ENCODE measurements around the gene PPHLN1.

The PPHLN1 gene

GRCh38 chr12:42325653-42326474, at the start of gene PPHLN1, which contains the start of gene ZCRB1:
PPHLN1 (plus strand) TSS chr12:42326167; CDS start chr12:42335903, 9,736 bp downstream.
ZCRB1 (minus strand) TSS chr12:42326094; CDS start chr12:42324102, 1,992 bp downstream.
- peak; percentile 69 for DNase-seq (ENCODE audit: low spot score)

DNA sequence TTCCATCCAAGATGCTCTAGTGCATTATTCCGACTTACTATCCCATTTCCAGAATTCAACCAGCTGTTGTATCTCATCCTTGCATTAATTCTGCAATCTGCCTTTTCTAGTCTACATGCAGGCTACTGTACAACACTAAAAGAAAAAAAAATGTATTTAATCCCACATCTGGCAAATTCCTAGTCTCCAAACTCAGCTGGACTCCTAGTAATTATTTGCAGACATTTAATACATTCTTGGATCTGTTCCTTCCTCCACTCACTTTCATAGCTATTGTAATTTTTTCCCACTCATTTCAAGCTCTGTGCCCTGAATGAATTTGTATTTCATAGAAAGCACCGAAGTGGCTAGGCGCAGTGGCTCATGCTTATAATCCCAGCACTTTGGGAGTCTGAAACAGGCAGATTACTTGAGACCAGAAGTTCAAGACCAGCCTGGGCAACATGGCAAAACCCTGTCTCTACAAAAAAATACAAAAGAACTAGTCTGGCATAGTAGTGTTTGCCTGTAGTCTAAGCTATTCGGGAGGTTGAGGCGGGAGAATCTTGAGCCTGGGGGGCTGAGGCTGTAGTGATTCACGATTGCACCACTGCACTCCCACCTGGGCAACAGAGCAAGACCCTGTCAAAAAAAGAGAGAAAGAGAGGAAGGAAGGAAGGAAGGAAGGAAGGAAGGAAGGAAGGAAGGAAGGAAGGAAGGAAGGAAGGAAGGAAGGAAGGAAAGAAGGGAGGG, 48.4 kb upstream of the PPHLN1 start:
- no peak for DNase-seq (ENCODE audit: low spot score)

DNA sequence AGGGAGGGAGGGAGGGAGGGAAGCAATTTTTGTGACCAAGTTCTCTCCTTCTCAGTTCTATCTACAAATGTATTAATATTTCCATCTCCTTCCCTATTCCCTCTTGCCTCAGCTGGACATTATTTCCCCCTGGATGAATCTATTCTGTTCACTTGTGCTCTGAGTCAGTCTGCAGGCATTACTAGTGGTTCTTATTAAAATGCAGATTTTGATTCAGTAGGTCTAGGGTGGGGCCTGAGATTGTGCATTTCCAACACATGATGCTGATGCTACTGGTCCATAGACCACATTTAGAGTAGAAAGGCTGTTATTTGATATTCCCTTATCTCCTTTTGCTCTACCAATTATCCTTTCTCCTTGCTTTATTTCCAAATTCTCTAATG, 47.8 kb upstream of the PPHLN1 start:
- DNase-seq (ENCODE audit: low spot score): no peak

DNA sequence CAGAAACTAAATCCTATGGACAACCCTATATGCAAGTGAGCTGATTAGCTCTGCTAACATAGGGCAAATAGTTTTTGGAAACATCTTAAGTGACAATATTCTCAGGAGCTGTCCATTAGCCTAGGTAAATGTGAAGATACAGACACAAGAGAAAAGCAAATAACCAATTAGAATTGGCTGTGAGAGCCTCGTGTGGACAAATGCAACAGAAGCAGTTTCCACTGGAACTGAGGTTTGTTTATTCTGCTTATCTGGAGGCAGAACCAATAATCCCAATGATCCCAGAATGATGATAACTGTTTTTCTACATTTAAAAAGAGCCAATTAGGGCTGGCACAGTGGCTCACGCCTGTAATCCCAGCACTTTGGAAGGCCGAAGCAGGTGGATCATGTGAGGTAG, 44.7 kb upstream of the PPHLN1 start:
- DNase-seq (ENCODE audit: low spot score): peak; percentile 71

DNA sequence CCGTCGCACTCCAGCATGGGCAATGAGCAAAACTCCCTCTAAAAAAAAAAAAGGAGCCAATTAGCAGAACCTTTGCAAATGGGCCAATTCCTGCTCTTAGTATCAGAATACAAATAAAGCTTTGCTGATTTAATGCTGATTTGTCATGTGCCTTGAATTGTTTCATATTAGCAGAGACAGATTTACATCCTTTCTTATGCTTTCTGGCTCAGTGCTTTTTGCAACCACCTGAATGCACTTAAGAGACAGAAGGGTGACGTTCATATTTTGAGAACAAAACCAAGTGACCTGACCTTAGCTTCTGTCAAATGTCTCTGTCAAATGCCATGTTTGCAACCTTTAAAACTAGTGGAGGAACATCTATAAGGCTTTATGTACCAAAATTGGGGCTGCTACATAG, 44.1 kb upstream of the PPHLN1 start:
- no peak for DNase-seq (ENCODE audit: low spot score)

DNA sequence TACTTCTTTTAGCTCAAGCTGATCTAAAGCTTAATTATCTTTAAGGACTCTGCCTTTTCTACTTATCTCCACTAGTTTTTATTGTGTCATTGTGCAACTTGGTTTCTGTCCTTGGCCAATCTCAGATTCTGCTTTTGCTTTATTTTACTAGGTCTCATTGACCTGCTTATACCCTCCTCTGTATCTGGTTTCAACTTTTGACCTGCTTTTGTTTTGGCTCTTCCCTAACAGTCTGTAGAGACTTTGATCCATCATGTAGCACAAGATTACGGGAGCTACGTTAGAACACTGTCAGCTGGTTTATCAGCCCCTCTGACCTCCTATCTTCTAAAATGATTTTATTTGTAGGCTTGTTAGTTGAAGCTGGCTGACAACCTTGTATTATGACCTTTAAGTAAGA, 43.7 kb upstream of the PPHLN1 start:
- peak; percentile 71 for DNase-seq (ENCODE audit: low spot score)

DNA sequence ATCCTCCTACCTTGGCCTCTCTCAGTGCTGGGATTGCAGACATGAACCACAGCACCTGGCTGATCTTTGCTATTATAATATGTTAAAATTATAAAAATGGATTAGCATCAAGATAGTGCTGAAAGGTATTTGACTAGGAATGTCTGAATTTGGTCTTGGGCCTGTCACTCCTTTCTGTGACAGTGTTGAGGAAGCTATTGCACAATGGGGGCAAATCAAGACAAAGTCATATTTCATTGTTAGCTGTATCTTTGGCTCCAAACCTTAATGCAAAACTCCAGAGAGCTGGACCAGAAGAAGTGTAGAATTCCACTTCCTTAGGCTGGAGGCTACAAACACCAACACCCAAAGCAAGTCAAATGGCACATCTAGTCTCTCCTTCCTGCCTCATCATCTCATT, 42.2 kb upstream of the PPHLN1 start:
- DNase-seq (ENCODE audit: low spot score): no peak

DNA sequence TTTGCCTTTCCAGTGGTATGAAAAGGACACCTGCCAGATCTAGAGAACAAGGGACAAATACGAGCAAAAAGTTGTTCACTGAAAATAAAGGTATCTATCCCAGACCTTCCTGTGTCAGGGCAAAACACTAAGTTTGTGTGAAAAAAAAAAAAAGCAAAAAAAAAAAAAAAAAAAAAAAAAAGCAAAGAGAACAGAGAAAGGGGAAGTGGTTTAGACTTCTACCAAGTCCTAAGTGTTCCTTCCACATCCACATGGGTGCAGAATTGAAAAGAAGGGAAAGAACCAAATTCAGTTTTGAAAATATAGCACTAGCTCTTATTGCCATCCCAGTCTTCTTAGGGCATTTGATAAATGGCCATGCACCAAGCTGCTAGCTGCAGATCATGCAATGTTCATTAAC, 41.8 kb upstream of the PPHLN1 start:
- no peak for DNase-seq (ENCODE audit: low spot score)

GRCh38 chr12:42284876-42285275, 41.1 kb upstream of the PPHLN1 start:
- DNase-seq (ENCODE audit: low spot score): no peak

GRCh38 chr12:42285431-42285830, 40.5 kb upstream of the PPHLN1 start:
- DNase-seq (ENCODE audit: low spot score): no peak

- no peak for DNase-seq (ENCODE audit: low spot score)
Measured at GRCh38 chr12:42286741-42287140, 39.2 kb upstream of the PPHLN1 start.

- DNase-seq (ENCODE audit: low spot score): no peak
Measured at GRCh38 chr12:42288544-42288943, 37.4 kb upstream of the PPHLN1 start.

DNA sequence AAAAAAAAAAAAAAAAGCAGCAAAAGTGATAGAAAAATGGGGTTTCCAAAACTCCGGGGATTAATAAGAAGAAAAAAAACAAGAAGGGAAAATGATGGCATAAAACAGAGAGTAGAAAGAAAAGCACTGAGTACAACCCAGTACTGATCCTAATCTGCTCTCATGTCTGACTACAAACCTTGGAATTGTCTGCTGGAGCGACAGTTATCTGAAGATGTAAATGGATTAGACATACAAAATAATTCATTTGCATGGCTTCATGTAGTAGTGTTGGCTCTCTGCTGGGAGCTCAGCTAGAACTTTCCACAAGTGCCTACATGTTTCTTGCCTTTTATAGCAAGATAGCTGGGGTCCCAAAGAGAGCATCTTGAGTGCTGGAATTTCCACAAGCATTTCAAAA, 34.3 kb upstream of the PPHLN1 start:
- no peak for DNase-seq (ENCODE audit: low spot score)

DNA sequence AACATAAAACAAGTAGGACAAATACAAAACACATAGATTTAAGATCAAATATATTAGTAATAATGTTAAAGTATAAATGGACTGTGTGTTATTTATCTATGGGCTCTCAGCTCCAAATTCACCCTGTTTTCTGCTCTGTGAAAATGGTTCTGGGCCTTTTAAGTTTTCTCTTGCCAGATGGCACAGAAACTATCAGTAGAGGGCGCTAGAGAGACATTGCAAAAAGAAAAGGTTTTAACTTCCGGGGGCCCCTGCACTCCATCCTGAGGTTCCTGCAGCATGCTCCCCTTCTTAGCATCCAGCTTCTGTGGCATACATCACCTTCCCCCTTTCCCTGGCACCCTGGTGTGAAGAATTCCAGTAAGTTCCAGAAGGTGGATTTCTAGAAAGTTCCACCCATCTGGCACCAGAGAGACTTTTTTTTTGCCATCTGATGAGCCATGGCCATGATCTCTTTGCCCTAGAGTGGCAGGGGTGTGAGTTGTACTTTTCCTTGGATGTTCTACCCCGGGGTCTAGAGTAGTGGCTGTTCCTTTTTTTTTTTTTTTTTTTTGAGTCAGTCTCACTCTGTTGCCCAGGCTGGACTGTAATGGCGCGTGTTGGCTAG, 29.4 kb upstream of the PPHLN1 start:
- DNase-seq (ENCODE audit: low spot score): no peak

DNA sequence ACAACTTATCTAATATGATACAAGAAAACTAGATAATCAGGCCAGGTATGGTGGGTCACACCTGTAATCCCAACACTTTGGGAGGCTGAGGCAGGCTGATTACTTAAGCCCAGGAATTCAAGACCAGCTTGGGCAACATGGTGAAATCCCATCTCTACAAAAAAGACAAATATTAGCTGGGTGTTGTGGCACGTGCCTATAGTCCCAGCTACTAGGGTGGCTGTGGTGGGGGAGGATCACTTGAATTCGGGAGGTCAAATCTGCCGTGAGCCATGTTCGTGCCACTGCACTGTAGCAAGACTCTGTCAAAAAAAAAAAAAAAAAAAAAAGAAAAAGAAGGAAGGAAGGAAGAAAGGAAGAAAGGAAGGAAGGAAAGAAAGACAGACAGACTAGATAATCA, 27.1 kb upstream of the PPHLN1 start:
- DNase-seq (ENCODE audit: low spot score): no peak

GRCh38 chr12:42299392-42300308, 26.3 kb upstream of the PPHLN1 start:
- no peak for DNase-seq (ENCODE audit: low spot score)

- no peak for DNase-seq (ENCODE audit: low spot score)
Measured at GRCh38 chr12:42306297-42306696, 19.7 kb upstream of the PPHLN1 start.

GRCh38 chr12:42308390-42308789, 17.6 kb upstream of the PPHLN1 start:
- DNase-seq (ENCODE audit: low spot score): no peak

GRCh38 chr12:42309996-42310395, 16.0 kb upstream of the PPHLN1 start:
- no peak for DNase-seq (ENCODE audit: low spot score)

- no peak for DNase-seq (ENCODE audit: low spot score)
Measured at GRCh38 chr12:42315108-42315507, 10.9 kb upstream of the PPHLN1 start.

DNA sequence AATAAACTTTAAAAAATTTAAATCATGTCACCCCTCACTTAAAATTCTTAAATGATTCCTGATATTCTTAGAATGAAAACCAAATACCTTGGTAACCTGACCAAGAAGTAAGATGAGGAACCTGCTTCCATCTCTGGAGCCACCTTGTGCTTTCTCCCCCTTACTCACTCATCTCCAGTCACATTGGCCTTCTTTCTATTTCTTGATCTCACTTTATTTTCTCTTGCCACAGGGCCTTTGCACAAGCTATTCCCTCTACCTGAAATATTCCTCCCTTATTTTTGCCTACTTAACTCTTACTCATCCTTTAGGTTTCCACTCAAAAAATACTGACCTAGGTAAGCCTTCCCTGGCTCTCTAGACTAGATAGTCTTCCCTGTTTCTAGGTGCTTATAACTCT, 5.2 kb upstream of the PPHLN1 start:
- DNase-seq (ENCODE audit: low spot score): no peak

DNA sequence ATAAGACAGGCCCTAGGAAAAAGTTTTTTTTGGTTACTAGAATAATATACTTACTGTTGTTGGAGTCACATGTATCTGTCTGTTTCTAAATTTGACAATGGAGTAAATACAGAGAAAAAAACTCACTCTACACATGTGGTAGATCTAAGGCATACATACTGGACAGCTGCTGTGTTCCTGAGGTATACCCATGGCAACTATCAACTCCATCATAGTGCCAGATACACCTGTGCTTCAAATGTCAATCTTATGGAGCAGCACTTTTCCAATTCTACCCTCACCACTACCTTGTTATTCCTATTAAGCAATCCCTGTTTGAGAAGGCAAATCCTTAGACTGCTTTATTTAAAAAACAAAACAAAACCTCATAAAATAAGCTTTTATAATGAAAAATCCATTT, 3.4 kb upstream of the PPHLN1 start:
- DNase-seq (ENCODE audit: low spot score): no peak
